Spleen (tissue), 13 donors: ENCODE data around the gene FAAP20. TPM values are rescaled to one million over a fixed set of nuclear protein-coding genes. Genes with fewer than 3 reads are reported as not detected.

Experiments
- DNase-seq: peaks from one replicate; pipeline ENCODE4 v3.0.0-alpha.2; 2020
- H3K27ac ChIP-seq, 8 donors: fragments of 200-600 bp; sonication (generic) in 7 of 8; 1 replicate in 4 of 8; 2 replicates in 4 of 8; pipeline versions ENCODE4 v1.5.0 to v1.8.0; 2016 to 2021; ENCODE audit warnings: inconsistent platforms in 4 of 8, mild to moderate bottlenecking in 4 of 8, moderate library complexity in 1 of 8
- H3K27me3 ChIP-seq, 7 donors: fragments of 200-600 bp; sonication (generic) in 6 of 7; replicated peaks in 1 of 7; 1 replicate in 4 of 7; 2 replicates in 3 of 7; pipeline versions ENCODE4 v1.5.0 to v1.8.0; 2016 to 2021; ENCODE audit warnings: inconsistent platforms in 3 of 7, mild to moderate bottlenecking in 1 of 7
- H3K36me3 ChIP-seq, 6 donors: fragments of 200-600 bp; sonication (generic) in 5 of 6; 1 replicate in 4 of 6; 2 replicates in 2 of 6; pipeline versions ENCODE4 v1.5.0 to v1.8.0; 2016 to 2021; ENCODE audit warnings: inconsistent platforms in 2 of 6
- H3K4me1 ChIP-seq, 6 donors: fragments of 200-600 bp; sonication (generic) in 5 of 6; 1 replicate in 3 of 6; 2 replicates in 3 of 6; pipeline versions ENCODE4 v1.5.0 to v1.8.0; 2016 to 2021; ENCODE audit warnings: inconsistent platforms in 3 of 6
- H3K4me3 ChIP-seq, 8 donors: fragments of 200-600 bp; sonication (generic) in 7 of 8; 1 replicate in 4 of 8; 2 replicates in 4 of 8; pipeline versions ENCODE4 v1.5.0 to v1.8.0; 2016 to 2021; ENCODE audit warnings: inconsistent platforms in 4 of 8, mild to moderate bottlenecking in 4 of 8, moderate library complexity in 2 of 8
- H3K9me3 ChIP-seq, 8 donors: fragments of 200-600 bp; sonication (generic) in 7 of 8; 1 replicate in 4 of 8; 2 replicates in 4 of 8; pipeline versions ENCODE4 v1.5.0 to v1.8.0; 2016 to 2021; ENCODE audit warnings: inconsistent platforms in 4 of 8
- POLR2A ChIP-seq, 3 donors: fragments of 450-650 bp; IDR thresholded peaks; one replicate each; pipeline ENCODE4 v1.5.1; 2017; ENCODE audit warnings: antibody characterized with exemption in 3 of 3, mild to moderate bottlenecking in 1 of 3
- POLR2AphosphoS5 ChIP-seq, 3 donors: sonication (generic); formaldehyde crosslinking; IDR thresholded peaks; one replicate each; pipeline ENCODE4 v1.5.1; 2017; ENCODE audit warnings: antibody characterized with exemption in 3 of 3
- WGBS, 5 donors: extraction: QIAGEN DNeasy Blood & Tissue Kit in 3 of 5; methylation state at CpG; one replicate each; pipeline versions ENCODE4 v1.1.5 to v1.1.7; 2013 to 2018; 5-methylcytosine and 5-hydroxymethylcytosine counted together
- intact Hi-C: fragments of 100-400 bp; cut with DNase I; formaldehyde crosslinking; loops from one replicate; pipeline ENCODE4 v1.15.0; 2023; ENCODE audit warnings: low total_unique reads
- long read RNA-seq, 2 donors: transcript quantifications; one replicate each; lab custom pipeline, GENCODE V29; 2026
- polyA plus RNA-seq, 3 donors: library from polyadenylated mRNA; stranded (reverse); fragments of 200-250 nt; gene quantifications; one replicate each; pipeline ENCODE4 v1.2.1, GENCODE V29; 2013
- total RNA-seq, 7 donors: library from RNA; depleted of rRNA in 3 of 7; stranded (reverse); fragments of >200 nt in 3 of 7; fragmentation: NEBNext Ultra II Directional in 4 of 7; extraction: Animal tissue kit (Norgen Biotek cat#: 25700) in 4 of 7; gene quantifications; one replicate each; pipeline versions ENCODE4 v1.1.0 to v1.2.1, GENCODE V29; 2016 to 2021
- TF ChIP-seq, protein P1 (sequence below), 11 experiments: fragments of 200-600 bp in 7 of 11; fragments of 450-650 bp in 4 of 11; sonication (generic) in 4 of 11; IDR thresholded peaks in 8 of 11; conservative IDR thresholded peaks in 3 of 11; 1 replicate in 7 of 11; 2 replicates in 4 of 11; pipeline versions ENCODE4 v1.4.0 to v1.8.0; 2016 to 2021; ENCODE audit warnings: antibody characterized with exemption in 11 of 11, inconsistent platforms in 4 of 11, mild to moderate bottlenecking in 1 of 11
- donor health status: healthy with polysubstance abuse.
- donor health status: DM: no; HTN: no; CAD: no; lungs with moderate emphysema.
- donor health status: DM: no; HTN: no; CAD: no.
- donor health status: Bipolar disorder and iron deficiency.
- donor health status: healthy.
- donor health status: DM: no; HTN: no; CAD: no.
- donor health status: DM: yes; HTN: yes; CAD: no.

Gene FAAP20, protein sequence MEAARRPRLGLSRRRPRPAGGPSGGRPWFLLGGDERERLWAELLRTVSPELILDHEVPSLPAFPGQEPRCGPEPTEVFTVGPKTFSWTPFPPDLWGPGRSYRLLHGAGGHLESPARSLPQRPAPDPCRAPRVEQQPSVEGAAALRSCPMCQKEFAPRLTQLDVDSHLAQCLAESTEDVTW
- total RNA-seq (10 to 100 TPM; 20.6 to 64.0 (median 46.6) TPM), polyA plus RNA-seq (100 to 1,000 TPM in 1 of 3 donors, 10 to 100 TPM in 2; 66.8 to 113 (median 94.1) TPM)
- long read RNA-seq, donor 1, transcript FAAP20-202 (4 exons, 729 nt) = major isoform, 26 of 29 reads
- long read RNA-seq, donor 1, partial matches to known transcripts = 0 of 29 reads
- long read RNA-seq, donor 1, other reads (novel, unspliced or antisense) = 0 of 29 reads
- long read RNA-seq, donor 2, transcript FAAP20-212 (3 exons, 701 nt) = minor isoform, 6 of 24 reads
- long read RNA-seq, donor 2, transcript FAAP20-202 (4 exons, 729 nt) = major isoform, 18 of 24 reads
- long read RNA-seq, donor 2, partial matches to known transcripts = 0 of 24 reads
- long read RNA-seq, donor 2, other reads (novel, unspliced or antisense) = 0 of 24 reads

DNA sequence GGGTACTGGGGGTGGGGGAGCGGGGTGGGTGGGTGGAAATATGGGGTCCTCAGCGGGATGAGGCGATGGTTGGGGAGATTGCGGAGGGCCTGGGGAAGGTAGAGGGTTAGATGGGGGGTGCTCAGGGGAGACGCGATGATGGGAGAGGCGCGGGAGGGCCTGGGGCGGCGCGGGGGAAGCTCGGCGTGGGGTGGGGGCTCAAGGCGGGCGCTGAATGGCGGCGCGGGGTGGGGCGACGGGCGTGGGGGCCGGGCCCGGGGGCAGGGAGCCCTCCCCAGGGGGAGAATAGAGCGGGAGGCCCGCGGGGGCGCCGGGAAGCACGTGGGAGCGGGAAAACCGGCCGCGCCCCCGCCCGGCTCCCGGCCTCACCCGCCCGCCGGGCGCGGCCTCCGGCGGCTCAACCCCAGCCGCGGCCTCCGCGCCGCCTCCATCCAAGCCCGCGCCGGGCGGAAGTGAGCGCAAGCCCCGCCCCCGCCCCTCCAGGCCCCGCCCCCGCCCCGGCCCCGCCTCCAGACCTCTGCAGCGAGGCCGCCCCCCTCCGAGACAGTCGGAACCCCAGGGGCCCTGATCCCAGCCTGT is at the start of gene FAAP20:
FAAP20 (minus strand) TSS at position 454 of the 579 bp plus-strand sequence; CDS start at position 431, 23 bp downstream.
- Histone ChIP-seq H3K4me3 (peak within 1 kb of the TSS; percentile 54 to 92 (median 70)), H3K9me3 (no peaks in the 10 kb centered on the region), H3K27ac (peak within 1 kb of the TSS; percentile 86 to 97 (median 94)), H3K36me3 (peaks cover 0 to 19% (median 0%) of the 10 kb centered on the region in 6 donors), H3K4me1 (peaks cover 23 to 82% (median 57%) of the 10 kb centered on the region in 6 donors), H3K27me3 (no peaks in the 10 kb centered on the region)
- DNase-seq = no peak
- 1 to 4% (median 2%) methylated on average over 24 to 63 of the region's 63 CpGs for WGBS, 5 donors
- TF ChIP-seq POLR2A (IDR thresholded peaks at IDR 0.05) = no peak
- no peak for TF ChIP-seq POLR2AphosphoS5 (IDR thresholded peaks at IDR 0.05)
- TF ChIP-seq, protein P1, sequence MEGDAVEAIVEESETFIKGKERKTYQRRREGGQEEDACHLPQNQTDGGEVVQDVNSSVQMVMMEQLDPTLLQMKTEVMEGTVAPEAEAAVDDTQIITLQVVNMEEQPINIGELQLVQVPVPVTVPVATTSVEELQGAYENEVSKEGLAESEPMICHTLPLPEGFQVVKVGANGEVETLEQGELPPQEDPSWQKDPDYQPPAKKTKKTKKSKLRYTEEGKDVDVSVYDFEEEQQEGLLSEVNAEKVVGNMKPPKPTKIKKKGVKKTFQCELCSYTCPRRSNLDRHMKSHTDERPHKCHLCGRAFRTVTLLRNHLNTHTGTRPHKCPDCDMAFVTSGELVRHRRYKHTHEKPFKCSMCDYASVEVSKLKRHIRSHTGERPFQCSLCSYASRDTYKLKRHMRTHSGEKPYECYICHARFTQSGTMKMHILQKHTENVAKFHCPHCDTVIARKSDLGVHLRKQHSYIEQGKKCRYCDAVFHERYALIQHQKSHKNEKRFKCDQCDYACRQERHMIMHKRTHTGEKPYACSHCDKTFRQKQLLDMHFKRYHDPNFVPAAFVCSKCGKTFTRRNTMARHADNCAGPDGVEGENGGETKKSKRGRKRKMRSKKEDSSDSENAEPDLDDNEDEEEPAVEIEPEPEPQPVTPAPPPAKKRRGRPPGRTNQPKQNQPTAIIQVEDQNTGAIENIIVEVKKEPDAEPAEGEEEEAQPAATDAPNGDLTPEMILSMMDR (IDR thresholded peaks at IDR 0.05 in 8 of 11, conservative IDR thresholded peaks at IDR 0.05 in 3 of 11) = no peak
- intact Hi-C loops = loop anchor here (2.0 kb wide), 1 partner anchor 188 kb away; no protein-coding TSS in a partner anchor

DNA sequence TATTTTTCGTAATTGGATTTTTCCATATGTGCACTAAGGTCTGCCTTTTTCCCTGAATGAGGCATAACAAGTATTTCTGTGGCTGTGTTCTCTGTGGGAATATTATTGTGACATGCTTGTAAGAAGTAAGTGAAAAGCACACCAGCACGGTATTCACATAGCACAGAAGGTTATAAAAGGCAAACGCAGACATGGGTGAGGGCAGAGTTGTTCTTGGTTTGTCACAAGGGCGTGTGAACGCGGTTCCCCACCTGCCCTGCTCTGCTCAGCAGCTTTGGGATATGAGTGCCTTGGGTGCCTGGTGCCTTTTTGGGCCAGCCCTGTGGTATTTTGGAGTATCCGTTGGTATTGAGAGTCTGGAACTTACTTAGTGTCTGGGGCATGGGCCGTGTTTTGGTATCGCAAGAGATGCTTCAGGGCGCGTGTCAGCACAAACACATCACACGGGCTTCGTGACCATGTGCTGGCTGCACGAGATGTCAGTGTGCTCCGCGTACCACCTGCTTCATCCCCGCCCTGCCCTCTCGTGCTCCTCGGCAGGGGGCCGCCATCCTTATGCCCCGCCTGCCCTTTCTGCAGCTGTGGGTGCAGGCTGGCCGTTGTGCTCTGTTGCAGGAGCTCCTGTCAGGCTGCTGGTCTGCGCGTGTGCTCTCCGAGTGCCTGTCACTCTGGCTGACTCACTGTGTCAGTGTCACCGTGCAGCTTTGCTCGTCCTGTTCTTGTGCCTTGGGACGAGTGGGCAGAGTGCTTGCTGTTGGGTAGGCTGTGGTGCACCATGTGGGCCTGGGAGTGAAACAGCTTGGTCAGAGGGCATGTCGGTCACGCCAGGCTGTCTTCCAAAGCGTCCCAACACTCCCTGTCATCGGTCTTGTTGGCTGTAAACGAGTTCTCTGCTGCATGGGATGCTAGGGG is 48.5 kb upstream of the FAAP20 start:
- peaks cover 0 to 31% (median 3%) of the 10 kb centered on the region in 6 donors for H3K36me3 ChIP-seq
- no peak overlapping the region for H3K4me3 ChIP-seq
- no peaks in the 10 kb centered on the region for H3K9me3 ChIP-seq
- TF ChIP-seq, protein P1 (IDR thresholded peaks at IDR 0.05 in 8 of 11, conservative IDR thresholded peaks at IDR 0.05 in 3 of 11) = no peak
- TF ChIP-seq POLR2AphosphoS5 (IDR thresholded peaks at IDR 0.05) (peak in 2 of 3 donors; percentile 37 to 64), POLR2A (IDR thresholded peaks at IDR 0.05) (no peak)
- peaks cover 56 to 98% (median 89%) of the 10 kb centered on the region in 6 donors for H3K4me1 ChIP-seq
- H3K27me3 ChIP-seq = no peaks in the 10 kb centered on the region
- DNase-seq = no peak
- intact Hi-C loops = no loop called here
- WGBS, 5 donors = 83 to 91% (median 87%) methylated on average over 28 to 33 of the region's 33 CpGs
- peak overlapping the region in 2 of 8 donors; percentile 5 to 19 for H3K27ac ChIP-seq

DNA sequence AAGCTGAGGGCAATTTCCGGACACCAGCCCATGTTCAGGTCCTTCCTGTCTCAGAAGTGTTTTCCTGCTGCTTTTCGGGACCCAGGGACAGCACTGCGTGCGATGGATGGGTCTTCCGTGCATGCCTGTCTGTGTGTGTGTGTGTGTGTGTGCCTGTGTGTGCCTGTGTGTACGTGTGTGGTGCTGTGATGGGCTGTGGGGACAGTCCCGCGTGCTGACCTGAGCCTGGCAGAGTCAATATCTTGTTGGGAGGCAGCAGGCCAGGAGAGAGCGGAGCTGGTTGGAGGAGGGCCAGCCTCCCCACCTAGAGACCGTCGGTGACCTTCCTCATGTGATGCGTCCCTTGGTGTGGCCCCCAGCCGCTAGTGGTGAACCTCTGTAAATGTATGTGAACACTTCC is 47.2 kb upstream of the FAAP20 start:
- Histone ChIP-seq H3K4me3 (peak overlapping the region in 1 of 8 donors; percentile 6), H3K36me3 (peaks cover 0 to 31% (median 3%) of the 10 kb centered on the region in 6 donors), H3K27ac (peak overlapping the region in 3 of 8 donors; percentile 18 to 59 (median 21)), H3K4me1 (peaks cover 54 to 98% (median 89%) of the 10 kb centered on the region in 6 donors), H3K9me3 (no peaks in the 10 kb centered on the region), H3K27me3 (no peaks in the 10 kb centered on the region)
- WGBS, 5 donors = 53 to 79% (median 73%) methylated on average over 11 to 13 of the region's 13 CpGs
- intact Hi-C loops = no loop called here
- TF ChIP-seq POLR2A (IDR thresholded peaks at IDR 0.05) (no peak), POLR2AphosphoS5 (IDR thresholded peaks at IDR 0.05) (peak in 2 of 3 donors; percentile 67 to 71)
- DNase-seq = no peak
